ENCODE measurements around the gene RAB37.

The RAB37 gene

DNA sequence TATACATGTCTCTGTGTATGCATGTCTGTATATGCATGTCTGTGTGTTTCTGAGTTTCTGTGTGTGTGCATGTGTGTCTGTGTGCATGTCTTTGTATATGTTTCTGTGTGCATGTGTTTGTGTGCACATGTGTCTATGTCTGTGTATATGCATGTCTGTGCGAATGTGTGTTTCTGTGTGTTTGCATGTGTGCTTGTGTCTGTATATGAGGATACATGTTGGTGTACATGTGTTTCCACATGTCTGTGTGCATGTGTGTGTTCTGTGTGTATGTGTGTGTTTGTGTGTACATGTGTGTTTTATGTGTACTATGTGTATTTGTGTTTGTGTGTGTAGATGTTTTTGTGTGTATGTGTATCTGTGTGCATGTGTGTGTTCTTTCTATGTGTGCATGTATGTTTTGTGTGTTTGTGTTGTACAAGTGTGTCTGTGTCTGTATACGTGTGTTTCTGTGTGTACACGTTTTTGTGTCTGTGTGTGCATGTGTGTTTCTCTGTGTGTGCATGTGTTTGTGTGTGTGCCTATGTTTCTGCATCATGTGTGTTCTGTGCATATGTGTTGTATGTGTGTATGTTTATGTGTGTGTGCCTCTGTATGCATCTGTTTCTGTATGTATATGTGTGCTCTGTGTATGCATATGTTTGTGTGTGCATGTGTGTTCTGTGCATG, 8.9 kb upstream of the RAB37 start:
- no peak for DNase-seq (ENCODE audit: low spot score)

- no peak for DNase-seq (ENCODE audit: low spot score)
Observed at GRCh38 chr17:74728702-74729075, 8.4 kb upstream of the RAB37 start.

DNA sequence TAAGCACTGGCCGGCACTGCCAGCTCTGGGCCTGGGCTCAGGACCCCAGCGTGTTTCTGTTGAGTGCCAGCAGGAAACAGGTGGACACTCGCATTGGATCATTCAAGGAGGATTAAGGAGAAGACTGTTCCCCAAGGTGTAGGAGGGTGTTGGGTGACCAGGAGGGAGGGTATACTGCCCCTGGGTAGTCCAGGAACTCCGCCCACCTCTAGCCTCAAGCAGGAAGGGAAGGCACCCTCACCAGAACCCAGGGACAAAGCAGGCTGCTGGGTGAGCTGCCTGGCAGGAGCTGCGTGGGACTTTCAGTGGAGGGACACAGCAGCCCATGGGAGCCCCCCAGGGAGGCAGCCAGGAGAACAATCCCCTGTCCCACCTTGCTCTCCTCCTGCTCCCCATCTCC, 7.7 kb upstream of the RAB37 start:
- DNase-seq (ENCODE audit: low spot score) = no peak

DNA sequence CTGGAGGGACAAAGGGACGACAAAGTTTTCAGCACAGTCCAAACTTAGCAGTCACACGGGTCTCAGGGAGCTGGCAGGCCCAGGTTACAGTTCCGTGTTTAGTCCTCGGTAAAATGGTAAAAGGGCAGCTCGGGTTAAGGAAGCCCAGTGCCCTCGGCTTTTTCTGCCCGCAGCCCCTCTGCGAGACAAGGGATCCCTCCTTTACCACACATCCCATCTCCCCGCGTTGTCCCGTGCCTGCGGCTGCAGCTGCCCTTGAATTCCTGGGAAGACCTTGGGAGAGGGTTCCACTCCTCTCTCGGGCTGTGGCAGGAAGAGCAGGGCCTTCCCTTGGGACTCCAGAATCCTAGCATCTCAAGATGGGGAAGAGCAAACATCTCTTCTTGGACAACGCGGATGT, 7.2 kb upstream of the RAB37 start:
- no peak for DNase-seq (ENCODE audit: low spot score)

GRCh38 chr17:74730491-74731346, 6.3 kb upstream of the RAB37 start:
- no peak for DNase-seq (ENCODE audit: low spot score)

GRCh38 chr17:74731347-74731605, 5.8 kb upstream of the RAB37 start:
- no peak for DNase-seq (ENCODE audit: low spot score)

- peak; percentile 2 for DNase-seq (ENCODE audit: low spot score)
Observed at GRCh38 chr17:74732042-74732867, 4.8 kb upstream of the RAB37 start.

DNA sequence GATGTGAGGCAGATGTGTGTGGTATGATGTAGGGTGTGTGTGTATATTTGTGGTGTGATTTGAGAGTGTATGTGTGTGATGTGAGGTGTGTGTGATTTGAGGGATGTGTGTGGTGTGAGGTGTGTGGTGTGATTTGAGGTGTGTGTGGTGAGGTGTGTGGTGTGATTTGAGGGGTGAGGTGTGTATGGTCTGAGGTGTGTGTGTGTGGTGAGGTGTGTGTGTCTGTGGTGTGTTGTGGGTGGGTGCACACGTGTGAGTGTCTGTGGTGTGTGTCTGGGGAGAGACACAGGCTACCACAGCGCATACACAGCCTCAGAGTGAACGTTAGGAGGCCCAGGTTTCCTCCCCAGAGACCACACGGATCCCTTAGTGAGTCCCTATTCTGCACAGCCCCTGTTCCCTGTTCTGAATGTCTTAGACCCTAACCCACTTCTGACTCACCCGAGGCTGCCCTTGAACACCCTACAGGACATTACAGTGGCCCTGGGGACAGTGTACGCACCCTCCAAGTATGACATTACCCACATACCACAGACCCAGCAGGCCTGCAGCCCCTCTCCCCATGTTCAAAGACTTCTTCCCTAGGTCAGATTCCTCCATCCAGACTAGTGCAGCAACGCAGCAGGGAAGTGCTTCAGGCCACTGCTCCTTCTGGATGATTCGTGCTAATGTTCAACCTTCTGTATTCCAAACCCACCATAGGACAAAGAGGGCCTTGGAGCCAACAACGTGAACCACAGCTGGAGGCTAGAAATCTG, 3.5 kb upstream of the RAB37 start:
- DNase-seq (ENCODE audit: low spot score) = peak; percentile 3

DNA sequence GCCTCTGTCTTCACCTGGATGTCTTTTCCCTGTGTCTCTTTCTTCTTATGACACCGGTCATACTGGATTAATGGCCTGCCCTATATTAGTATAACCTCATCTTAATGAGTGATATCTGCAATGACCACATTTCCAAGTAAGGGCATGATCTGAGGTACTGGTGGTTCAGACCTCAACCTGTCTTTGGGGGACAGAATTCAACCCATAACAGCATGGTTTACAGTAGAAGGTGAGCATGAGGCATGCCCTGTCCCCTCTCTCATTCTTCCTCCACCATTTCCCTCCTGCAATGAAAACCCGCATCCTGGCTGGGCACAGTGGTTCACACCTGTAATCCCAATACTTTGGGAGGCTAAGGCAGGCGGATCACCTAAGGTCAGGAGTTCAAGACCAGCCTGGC, 2.8 kb upstream of the RAB37 start:
- DNase-seq (ENCODE audit: low spot score) = no peak

GRCh38 chr17:74737299-74738050, 419 bp downstream of the RAB37 start:
- peak; percentile 61 for DNase-seq (ENCODE audit: low spot score)

DNA sequence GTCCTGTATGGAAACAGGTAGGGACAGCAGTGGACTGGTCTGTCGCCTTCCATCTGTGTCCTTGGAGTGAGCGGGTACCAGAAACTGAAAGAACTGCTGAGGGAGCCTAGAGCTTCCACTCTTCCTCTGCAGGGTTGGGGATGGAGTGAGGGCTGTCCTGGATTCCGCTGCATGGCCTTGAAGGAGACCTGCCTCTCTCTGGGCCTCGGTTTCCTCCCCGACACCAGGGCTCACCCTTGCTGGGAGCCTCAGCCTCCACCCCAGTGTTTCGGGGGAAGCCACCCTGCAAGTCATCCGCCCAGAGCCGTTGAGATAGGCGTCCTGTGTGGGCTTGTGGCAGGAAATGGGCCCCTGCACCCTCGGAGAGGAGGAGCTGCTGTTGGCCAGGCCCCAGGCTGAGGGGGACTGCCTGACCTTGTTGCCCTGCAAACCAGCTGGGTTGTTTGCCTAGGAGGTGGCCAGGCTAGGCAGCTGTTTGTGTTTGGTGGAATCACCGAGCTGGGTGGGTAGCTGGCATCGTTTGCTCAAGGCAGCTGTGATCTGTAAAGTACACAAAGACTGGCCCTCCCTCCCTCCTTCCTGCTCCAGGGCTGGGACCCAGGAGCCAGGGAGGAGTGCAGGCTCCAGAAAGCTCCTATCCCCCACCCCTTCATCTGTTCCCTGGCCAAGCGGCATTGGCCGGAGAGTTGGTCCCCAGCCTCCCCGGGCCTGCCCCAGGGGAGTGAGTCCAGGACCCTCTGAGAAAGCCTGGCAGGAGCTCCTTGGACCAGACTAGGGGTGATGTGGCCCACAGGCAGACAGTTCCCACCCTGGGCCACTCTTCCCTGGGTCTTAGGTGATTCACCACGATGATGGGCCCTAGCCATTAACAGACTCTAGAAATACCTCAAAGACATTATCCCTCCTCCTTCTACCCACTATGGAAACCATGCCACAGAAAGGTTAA, 1.3 kb downstream of the RAB37 start:
- DNase-seq (ENCODE audit: low spot score) = no peak

GRCh38 chr17:74739227-74739831, 2.3 kb downstream of the RAB37 start:
- no peak for DNase-seq (ENCODE audit: low spot score)

DNA sequence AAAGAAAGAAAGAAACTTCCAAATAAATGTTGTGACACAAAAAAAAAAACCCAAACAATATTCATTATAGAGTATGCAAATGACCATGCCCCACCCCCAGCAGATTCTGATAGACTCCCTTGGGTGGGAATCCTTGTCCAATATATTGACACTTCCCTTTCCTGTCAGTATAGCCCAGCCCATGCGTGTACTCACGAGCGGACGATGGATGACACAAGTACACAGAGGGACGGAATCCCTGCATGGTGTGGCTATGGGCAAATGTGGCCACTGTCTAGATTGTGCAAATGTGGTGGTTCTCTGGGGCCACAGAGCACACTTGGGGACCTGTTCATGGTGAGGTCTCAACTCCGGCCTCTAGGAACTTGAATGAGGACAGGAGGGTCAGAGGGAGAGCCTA, 3.1 kb downstream of the RAB37 start:
- DNase-seq (ENCODE audit: low spot score) = no peak

- DNase-seq (ENCODE audit: low spot score) = peak; percentile 4
Observed at GRCh38 chr17:74740641-74741387, 3.8 kb downstream of the RAB37 start.

GRCh38 chr17:74742153-74742515, 5.1 kb downstream of the RAB37 start:
- DNase-seq (ENCODE audit: low spot score) = peak; percentile 21

- no peak for DNase-seq (ENCODE audit: low spot score)
Observed at GRCh38 chr17:74742978-74743545, 6.0 kb downstream of the RAB37 start.

GRCh38 chr17:74743755-74744154, 6.7 kb downstream of the RAB37 start:
- no peak for DNase-seq (ENCODE audit: low spot score)

DNA sequence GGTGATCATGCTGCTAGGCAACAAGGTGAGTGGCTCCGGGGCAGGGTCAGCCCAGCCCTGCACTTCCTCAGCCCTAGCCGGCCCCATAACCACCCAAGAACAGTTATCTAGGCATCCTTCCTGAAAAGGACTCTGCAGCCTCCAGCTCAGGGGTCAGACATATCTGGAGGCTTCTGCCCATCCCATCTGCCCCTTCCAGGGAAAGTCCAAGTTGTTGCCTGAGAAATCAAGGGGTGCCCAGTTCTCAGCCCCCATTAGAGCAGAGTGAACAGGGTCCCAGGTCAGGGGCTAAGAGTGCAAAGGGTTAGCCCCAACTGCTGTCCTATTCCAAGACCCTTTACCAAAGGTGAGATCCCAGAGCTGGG, 7.3 kb downstream of the RAB37 start:
- DNase-seq (ENCODE audit: low spot score) = no peak
